GM13977 (cell line): ENCODE data around the gene MYO18A.

ENCODE experiments used
- DNase-seq: peaks from one replicate; pipeline ENCODE4 v3.0.0; 2012; ENCODE audit warnings: low spot score
- in situ Hi-C: fragments of 300-500 bp; cut with MboI; formaldehyde crosslinking; loops from one replicate; pipeline ENCODE4 v1.12.0; 2022; ENCODE audit warnings: low sequenced_read_pairs, low pct_unique_long_range_greater_than_20kb, mixed read lengths, inconsistent platforms; ENCODE audit not compliant: unreplicated experiment
- TF ChIP-seq, protein P1 (sequence below): IDR thresholded peaks from 2 replicates; pipeline ENCODE4 v1.5.1; 2012; ENCODE audit warnings: mild to moderate bottlenecking, control low read depth; ENCODE audit not compliant: insufficient read depth; ENCODE audit errors: extremely low read depth, missing control alignments

Gene MYO18A

DNA sequence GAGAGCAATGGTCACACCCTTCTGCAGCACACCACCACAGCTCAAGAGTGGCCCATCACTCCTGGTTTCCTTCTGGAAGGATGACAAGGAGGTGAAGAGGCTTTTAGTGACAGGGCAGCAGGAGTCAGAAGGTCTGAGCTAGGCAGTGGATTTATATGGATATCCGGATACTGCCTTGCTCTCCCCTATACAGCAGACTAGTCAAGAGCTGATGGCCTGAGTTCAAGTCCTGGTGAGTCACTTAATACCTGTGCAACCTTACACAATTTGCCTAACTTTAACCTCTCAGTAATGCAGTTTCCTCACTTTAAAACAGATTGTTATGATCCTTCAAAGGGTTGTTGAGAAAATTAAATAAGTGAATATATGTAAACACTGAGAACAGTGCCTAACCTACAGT, 22.9 kb downstream of the MYO18A start:
- in situ Hi-C loops = no loop called here

DNA sequence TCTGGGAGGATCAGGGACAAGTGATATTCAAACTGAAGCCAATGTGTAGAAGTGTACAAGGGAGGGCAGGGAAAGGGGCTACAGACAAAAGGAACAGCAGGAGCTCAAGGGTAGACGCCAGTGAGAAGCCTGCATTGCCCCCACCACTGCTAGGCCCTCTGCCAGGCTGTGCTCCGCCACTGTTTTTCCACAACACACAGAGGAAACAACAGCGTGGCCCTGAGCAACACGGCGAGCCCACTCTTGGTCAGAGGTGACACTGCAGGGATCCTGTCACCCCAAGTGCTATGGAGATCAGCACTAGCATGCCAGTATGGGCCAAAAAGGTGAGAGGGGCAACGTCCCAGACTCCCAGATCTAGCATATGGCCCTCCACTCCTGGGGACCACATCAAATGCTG, 23.4 kb downstream of the MYO18A start:
- in situ Hi-C loops = no loop called here
- TF ChIP-seq, protein P1, sequence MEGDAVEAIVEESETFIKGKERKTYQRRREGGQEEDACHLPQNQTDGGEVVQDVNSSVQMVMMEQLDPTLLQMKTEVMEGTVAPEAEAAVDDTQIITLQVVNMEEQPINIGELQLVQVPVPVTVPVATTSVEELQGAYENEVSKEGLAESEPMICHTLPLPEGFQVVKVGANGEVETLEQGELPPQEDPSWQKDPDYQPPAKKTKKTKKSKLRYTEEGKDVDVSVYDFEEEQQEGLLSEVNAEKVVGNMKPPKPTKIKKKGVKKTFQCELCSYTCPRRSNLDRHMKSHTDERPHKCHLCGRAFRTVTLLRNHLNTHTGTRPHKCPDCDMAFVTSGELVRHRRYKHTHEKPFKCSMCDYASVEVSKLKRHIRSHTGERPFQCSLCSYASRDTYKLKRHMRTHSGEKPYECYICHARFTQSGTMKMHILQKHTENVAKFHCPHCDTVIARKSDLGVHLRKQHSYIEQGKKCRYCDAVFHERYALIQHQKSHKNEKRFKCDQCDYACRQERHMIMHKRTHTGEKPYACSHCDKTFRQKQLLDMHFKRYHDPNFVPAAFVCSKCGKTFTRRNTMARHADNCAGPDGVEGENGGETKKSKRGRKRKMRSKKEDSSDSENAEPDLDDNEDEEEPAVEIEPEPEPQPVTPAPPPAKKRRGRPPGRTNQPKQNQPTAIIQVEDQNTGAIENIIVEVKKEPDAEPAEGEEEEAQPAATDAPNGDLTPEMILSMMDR = no peak
- no peak for DNase-seq

More for the DNA sequence above, 22.9 kb downstream of the MYO18A start:
- TF ChIP-seq, protein P1 = no peak
- DNase-seq = no peak

DNA sequence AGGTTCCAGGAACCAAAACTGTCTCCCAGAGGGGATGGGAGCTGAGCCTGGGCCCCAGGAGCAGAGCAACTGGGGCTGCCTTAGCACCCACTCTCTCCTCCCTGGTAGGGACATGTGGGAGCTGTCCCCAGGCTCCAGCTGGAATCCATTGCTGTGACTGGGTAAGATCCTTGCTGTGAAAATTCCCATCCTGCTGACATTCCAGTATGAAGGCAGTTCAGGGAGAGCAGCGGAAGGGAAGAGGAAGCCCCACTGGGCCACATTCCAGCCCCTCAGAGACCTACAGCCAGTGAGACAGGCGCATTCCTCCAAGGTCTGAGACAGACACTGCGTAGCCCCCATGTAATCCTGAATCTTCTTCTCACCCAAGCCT, 24.2 kb downstream of the MYO18A start:
- no peak for DNase-seq
- TF ChIP-seq, protein P1 = no peak
- in situ Hi-C loops = no loop called here

DNA sequence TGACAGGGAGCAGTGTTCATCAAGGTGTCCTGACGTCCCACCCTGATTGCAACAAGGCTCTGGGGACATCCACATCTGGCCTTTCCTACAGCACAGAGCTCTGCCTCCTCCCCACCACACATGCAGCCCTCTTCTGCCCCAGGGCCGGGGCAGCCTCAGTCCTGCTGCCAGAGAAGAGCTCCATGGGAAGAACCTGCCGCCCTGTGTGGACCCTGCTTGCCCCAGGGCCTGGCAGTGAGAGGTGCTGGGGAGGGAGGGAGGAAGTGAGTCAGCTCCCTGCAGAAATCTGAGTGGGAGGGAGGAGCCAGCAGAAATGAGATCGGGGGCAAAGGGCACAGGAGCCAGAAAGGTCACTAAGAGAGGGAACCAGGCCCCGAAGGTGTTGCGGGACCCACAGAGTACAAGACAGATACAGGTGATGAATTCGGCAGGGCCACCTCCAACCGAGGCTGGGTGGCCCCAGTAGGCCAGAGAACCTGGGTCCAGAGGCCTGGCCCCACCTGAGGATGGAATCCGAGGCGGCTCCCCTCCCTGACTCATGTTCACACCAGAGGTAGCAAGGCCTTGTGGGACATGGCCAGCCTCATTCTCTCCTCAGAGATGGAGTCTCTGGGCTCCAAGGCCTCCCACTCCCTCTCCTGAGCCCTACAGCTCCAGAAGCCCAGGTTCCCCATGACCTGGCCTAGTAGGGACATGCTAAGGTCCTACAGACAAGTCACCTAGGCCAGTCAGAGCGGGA, 24.8 kb downstream of the MYO18A start:
- TF ChIP-seq, protein P1 = no peak
- in situ Hi-C loops = no loop called here

DNA sequence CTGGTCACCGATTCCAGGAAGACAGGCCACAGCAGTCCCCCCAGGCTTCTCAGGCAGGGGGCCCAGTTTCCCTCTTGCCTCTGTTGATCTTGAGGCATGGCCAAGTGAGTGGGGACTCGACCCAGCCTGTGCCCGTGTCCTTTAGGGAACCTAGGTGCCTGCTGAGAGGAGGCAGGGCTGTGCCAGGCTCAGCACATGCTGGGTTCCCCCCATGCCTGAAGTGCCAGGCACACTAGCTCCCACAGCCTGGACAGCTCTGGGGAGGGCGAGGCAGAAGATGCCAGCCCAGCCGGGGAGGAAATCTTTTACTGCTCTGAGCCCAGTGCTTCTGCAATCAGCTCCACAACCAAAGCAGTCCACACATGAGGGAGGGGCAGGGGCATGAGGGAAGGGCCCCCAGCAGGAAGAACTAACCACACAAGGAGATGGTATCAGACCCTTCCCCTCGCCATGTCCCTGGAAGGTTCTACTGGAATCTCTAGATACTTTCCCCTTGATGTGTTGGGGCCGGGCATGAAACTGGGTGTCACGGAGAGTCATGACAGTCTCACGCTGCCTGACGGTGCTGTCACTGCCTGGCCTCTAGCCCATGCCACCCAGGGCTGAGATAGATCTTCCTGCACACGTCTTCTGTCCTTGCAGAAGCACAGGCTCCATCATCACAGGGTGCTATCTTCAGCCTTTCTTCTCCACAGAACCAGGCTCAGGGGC, 25.5 kb downstream of the MYO18A start:
- TF ChIP-seq, protein P1 = no peak
- no peak for DNase-seq
- in situ Hi-C loops = no loop called here

More for the DNA sequence above, 24.8 kb downstream of the MYO18A start:
- no peak for DNase-seq

DNA sequence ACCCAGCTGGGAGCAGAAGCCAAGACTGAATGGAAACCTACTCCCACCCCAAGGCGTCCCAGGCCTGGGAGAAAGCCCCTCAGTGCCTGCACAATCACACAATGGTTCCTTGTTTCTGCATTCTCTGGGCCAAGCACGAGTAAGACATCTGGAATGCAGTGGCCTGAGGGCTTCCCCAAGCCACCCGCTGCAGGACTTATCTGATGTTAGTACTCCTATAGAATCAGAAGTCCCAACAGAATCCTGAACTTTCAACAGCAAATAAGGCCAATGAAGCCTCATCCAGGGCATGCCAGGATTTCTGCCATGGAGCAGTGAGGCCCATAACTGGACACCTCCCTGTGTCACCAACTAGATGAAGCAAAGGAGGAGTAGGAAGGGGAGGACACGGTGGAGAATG, 28.6 kb downstream of the MYO18A start:
- DNase-seq = no peak
- in situ Hi-C loops = no loop called here
- TF ChIP-seq, protein P1 = no peak
